PFSK-1 (cell line): Measurements from ENCODE around the gene GALNT9.

Experiments
- POLR2AphosphoS5 ChIP-seq: IDR thresholded peaks from 2 replicates; pipeline ENCODE4 v1.6.1; 2012; ENCODE audit warnings: low read depth, mild to moderate bottlenecking, control low read depth, low read length, moderate library complexity
- SIN3A ChIP-seq: IDR thresholded peaks from 2 replicates; pipeline ENCODE4 v1.6.1; 2012; ENCODE audit warnings: mild to moderate bottlenecking, low read length, moderate library complexity, borderline replicate concordance; ENCODE audit not compliant: insufficient read depth
- TF ChIP-seq, protein P1 (sequence below), 2 experiments: IDR thresholded peaks; 2 replicates each; pipeline versions ENCODE4 v1.6.1 to v1.8.0; 2011 to 2012; ENCODE audit warnings: low read depth in 2 of 2, low read length in 2 of 2, control low read depth in 1 of 2, inconsistent platforms in 1 of 2, mild to moderate bottlenecking in 1 of 2, moderate library complexity in 1 of 2; ENCODE audit not compliant: insufficient read depth in 1 of 2

DNA sequence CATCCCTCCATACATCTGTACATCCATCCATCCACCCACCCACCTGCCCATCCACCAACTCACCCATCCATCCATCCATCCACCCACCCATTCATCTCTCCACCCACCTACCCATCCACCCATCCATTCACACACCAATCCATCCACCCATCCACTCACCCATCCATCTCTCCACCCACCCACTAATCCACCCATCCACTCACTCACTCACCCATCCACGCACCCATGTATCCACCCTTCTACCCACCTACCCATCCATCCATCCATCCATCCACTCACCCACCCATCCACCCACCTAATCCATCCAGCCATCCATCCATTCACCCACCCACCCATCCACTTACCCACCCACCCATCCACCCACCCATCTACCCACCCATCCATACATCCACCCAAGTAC is 16.2 kb downstream of the GALNT9 start:
- no peak for TF ChIP-seq POLR2AphosphoS5
- TF ChIP-seq, protein P1, sequence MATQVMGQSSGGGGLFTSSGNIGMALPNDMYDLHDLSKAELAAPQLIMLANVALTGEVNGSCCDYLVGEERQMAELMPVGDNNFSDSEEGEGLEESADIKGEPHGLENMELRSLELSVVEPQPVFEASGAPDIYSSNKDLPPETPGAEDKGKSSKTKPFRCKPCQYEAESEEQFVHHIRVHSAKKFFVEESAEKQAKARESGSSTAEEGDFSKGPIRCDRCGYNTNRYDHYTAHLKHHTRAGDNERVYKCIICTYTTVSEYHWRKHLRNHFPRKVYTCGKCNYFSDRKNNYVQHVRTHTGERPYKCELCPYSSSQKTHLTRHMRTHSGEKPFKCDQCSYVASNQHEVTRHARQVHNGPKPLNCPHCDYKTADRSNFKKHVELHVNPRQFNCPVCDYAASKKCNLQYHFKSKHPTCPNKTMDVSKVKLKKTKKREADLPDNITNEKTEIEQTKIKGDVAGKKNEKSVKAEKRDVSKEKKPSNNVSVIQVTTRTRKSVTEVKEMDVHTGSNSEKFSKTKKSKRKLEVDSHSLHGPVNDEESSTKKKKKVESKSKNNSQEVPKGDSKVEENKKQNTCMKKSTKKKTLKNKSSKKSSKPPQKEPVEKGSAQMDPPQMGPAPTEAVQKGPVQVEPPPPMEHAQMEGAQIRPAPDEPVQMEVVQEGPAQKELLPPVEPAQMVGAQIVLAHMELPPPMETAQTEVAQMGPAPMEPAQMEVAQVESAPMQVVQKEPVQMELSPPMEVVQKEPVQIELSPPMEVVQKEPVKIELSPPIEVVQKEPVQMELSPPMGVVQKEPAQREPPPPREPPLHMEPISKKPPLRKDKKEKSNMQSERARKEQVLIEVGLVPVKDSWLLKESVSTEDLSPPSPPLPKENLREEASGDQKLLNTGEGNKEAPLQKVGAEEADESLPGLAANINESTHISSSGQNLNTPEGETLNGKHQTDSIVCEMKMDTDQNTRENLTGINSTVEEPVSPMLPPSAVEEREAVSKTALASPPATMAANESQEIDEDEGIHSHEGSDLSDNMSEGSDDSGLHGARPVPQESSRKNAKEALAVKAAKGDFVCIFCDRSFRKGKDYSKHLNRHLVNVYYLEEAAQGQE (IDR thresholded peaks at IDR 0.05; ENCODE audit: insufficient read depth in 1 of 2, low read depth in 2 of 2, low read length in 2 of 2), result no peak
- no peak for TF ChIP-seq SIN3A
